Measurements from ENCODE around the gene MLC1. TPM values are rescaled to one million over a fixed set of nuclear protein-coding genes. Genes with fewer than 3 reads are reported as not detected.

MLC1 gene
- polyA plus RNA-seq, 1 donor (not counting 4 experiments of a cell fraction or from before 2014, with no cell fraction given): not detected

- Histone ChIP-seq H3K27ac (ENCODE audit: control insufficient read depth, insufficient read depth, low read length) (no peak overlapping the region), H3K4me3 (ENCODE audit: control insufficient read depth in 2 of 3, extremely low read depth in 1 of 3, insufficient read depth in 2 of 3, low read depth in 1 of 3, low read length in 3 of 3) (no peak overlapping the region), H3K36me3 (ENCODE audit: control insufficient read depth in 2 of 2, extremely low read depth in 1 of 2, insufficient read depth in 2 of 2, low read length in 2 of 2) (no peaks in the 10 kb centered on the region), H3K9me1 (ENCODE audit: control insufficient read depth, extremely low read depth, insufficient read depth, low read length) (no peaks in the 10 kb centered on the region), H3K27me3 (ENCODE audit: control insufficient read depth, extremely low read depth, insufficient read depth, low read length) (peaks cover 4% of the 10 kb centered on the region), H3K4me1 (ENCODE audit: control insufficient read depth, extremely low read depth, insufficient read depth, low read length) (peaks cover 15% of the 10 kb centered on the region), H3K79me2 (ENCODE audit: control insufficient read depth, insufficient read depth, low read length) (no peaks in the 10 kb centered on the region), H4K20me1 (ENCODE audit: control insufficient read depth, extremely low read depth, insufficient read depth, low read length) (no peaks in the 10 kb centered on the region), H2AFZ (ENCODE audit: control insufficient read depth, low read length) (no peak overlapping the region), H3K4me2 (ENCODE audit: control insufficient read depth, extremely low read depth, insufficient read depth, low read depth, low read length) (no peak overlapping the region), H3K9me3 (ENCODE audit: control insufficient read depth, low read depth, low read length) (peaks cover 2% of the 10 kb centered on the region), H3K9ac (ENCODE audit: control insufficient read depth, extremely low read depth, insufficient read depth, low read length) (no peak overlapping the region)
- dilution Hi-C loops (cut with MboI; ENCODE audit: extremely low pct_ligation_motif_present, low sequenced_read_pairs): no loop called here
- no peak for DNase-seq (ENCODE audit: low read depth, low spot score)
- TF ChIP-seq CTCF (optimal IDR thresholded peaks at IDR 0.05 in 1 of 3, IDR thresholded peaks at IDR 0.05 in 1 of 3, conservative IDR thresholded peaks at IDR 0.05 in 1 of 3; ENCODE audit: extremely low read depth in 1 of 3, insufficient read depth in 2 of 3, low read length in 3 of 3) (no peak), EZH2 (IDR thresholded peaks at IDR 0.05; ENCODE audit: low read length) (no peak)
- FAIRE-seq: no peak
Observed at GRCh38 chr22:50104141-50104544, 18.9 kb upstream of the MLC1 start.

- Histone ChIP-seq H3K9me1 (ENCODE audit: control insufficient read depth, extremely low read depth, insufficient read depth, low read length) (no peaks in the 10 kb centered on the region), H3K9ac (ENCODE audit: control insufficient read depth, extremely low read depth, insufficient read depth, low read length) (no peak overlapping the region), H3K27me3 (ENCODE audit: control insufficient read depth, extremely low read depth, insufficient read depth, low read length) (peaks cover 4% of the 10 kb centered on the region), H3K27ac (ENCODE audit: control insufficient read depth, insufficient read depth, low read length) (no peak overlapping the region), H2AFZ (ENCODE audit: control insufficient read depth, low read length) (no peak overlapping the region), H3K79me2 (ENCODE audit: control insufficient read depth, insufficient read depth, low read length) (no peaks in the 10 kb centered on the region), H3K4me1 (ENCODE audit: control insufficient read depth, extremely low read depth, insufficient read depth, low read length) (peaks cover 15% of the 10 kb centered on the region), H3K4me2 (ENCODE audit: control insufficient read depth, extremely low read depth, insufficient read depth, low read depth, low read length) (no peak overlapping the region), H3K36me3 (ENCODE audit: control insufficient read depth in 2 of 2, extremely low read depth in 1 of 2, insufficient read depth in 2 of 2, low read length in 2 of 2) (no peaks in the 10 kb centered on the region), H3K4me3 (ENCODE audit: control insufficient read depth in 2 of 3, extremely low read depth in 1 of 3, insufficient read depth in 2 of 3, low read depth in 1 of 3, low read length in 3 of 3) (no peak overlapping the region), H4K20me1 (ENCODE audit: control insufficient read depth, extremely low read depth, insufficient read depth, low read length) (no peaks in the 10 kb centered on the region), H3K9me3 (ENCODE audit: control insufficient read depth, low read depth, low read length) (peaks cover 2% of the 10 kb centered on the region)
- dilution Hi-C loops (cut with MboI; ENCODE audit: extremely low pct_ligation_motif_present, low sequenced_read_pairs): no loop called here
- DNase-seq (ENCODE audit: low read depth, low spot score) (no peak), FAIRE-seq (no peak)
- TF ChIP-seq EZH2 (IDR thresholded peaks at IDR 0.05; ENCODE audit: low read length) (no peak), CTCF (optimal IDR thresholded peaks at IDR 0.05 in 1 of 3, IDR thresholded peaks at IDR 0.05 in 1 of 3, conservative IDR thresholded peaks at IDR 0.05 in 1 of 3; ENCODE audit: extremely low read depth in 1 of 3, insufficient read depth in 2 of 3, low read length in 3 of 3) (peak in 2 of 3 experiments; percentile 13 to 60)
Observed at GRCh38 chr22:50102946-50103345, 17.7 kb upstream of the MLC1 start.
